Limb (tissue), 2 donors: ENCODE results near the gene CYP1A2.
A peak's percentile ranks its signal among the peaks of the same experiment; 100 is the strongest.
"Not testable (repeated sequence)": the region's sequence is repeated elsewhere in the genome, so short reads cannot be mapped to it uniquely, and the experiment has no call there.

Experiments used
- DNase-seq, 2 donors: peaks; one replicate each; pipeline ENCODE4 v3.0.0-alpha.2; 2016; ENCODE audit errors: extremely low spot score in 2 of 2

CYP1A2 gene

DNA sequence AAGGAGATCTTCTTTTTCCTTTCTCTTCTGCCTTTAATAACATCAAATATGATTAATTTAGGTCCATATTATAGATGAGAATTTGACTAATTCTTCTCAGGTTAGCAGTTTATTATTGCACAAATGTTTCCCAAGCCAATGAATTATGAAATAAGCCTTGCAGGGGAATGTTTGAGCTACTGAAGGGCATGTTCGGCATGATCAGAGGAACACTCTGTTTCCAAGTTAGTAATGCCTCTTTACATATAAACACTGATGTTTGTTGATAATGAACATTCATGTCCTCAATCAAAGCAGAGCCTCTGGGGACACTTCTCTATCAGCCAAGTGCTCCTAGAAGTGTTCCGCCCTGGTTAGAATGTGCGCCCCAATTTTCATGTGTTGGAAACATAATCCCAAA lies 13.3 kb upstream of the CYP1A2 start:
- no peak for DNase-seq

GRCh38 chr15:74738239-74738638 lies 10.4 kb upstream of the CYP1A2 start:
- DNase-seq, result not testable (repeated sequence)

DNA sequence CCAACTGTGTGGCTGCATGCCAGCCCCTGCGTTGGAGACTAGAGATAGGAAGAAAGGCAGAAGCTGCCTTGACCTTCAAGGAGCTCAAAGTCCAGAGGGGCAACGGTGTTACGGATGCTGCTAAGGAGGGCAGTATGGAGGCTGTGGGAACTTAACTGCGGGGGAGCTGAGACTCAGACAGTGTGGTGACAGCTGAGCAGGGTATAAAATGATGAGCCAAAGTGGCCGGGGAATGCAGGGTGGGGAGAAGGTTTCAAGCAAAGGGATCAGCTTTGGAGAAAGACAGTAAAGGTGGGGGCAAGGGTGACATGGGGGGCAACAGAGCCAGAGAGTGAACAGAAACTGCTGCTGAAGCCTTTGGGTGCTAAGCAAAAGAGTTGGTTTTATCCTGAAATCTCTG lies 6.2 kb upstream of the CYP1A2 start:
- DNase-seq, result no peak

GRCh38 chr15:74746389-74746788 lies 2.3 kb upstream of the CYP1A2 start:
- no peak for DNase-seq

DNA sequence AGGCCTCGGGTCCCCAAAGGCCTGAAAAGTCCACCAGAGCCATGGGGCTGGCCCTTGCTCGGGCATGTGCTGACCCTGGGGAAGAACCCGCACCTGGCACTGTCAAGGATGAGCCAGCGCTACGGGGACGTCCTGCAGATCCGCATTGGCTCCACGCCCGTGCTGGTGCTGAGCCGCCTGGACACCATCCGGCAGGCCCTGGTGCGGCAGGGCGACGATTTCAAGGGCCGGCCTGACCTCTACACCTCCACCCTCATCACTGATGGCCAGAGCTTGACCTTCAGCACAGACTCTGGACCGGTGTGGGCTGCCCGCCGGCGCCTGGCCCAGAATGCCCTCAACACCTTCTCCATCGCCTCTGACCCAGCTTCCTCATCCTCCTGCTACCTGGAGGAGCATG lies 1.2 kb downstream of the CYP1A2 start:
- DNase-seq, result no peak

DNA sequence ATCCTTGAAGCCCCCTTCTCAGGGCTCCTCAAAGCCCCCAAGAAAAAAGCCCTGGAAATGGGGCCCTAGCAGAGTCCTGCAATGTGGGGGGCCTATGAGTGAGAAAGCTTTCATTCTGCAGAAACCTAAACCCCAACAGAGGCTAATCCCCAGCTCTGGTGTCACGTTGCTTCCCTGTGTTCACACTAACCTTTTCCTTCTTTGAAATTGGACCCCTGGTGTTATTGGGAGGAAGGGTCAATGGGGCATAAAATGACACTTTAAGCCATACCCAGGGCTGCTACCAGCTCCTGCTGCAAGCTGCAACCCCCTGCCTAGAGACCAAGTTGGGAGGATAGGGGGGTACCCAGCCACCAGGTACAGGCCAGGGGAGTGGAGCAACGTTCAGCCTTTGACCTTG lies 2.1 kb downstream of the CYP1A2 start:
- no peak for DNase-seq

GRCh38 chr15:74752011-74752410 lies 3.4 kb downstream of the CYP1A2 start:
- DNase-seq, result no peak

GRCh38 chr15:74752531-74752930 lies 3.9 kb downstream of the CYP1A2 start:
- DNase-seq, result no peak

DNA sequence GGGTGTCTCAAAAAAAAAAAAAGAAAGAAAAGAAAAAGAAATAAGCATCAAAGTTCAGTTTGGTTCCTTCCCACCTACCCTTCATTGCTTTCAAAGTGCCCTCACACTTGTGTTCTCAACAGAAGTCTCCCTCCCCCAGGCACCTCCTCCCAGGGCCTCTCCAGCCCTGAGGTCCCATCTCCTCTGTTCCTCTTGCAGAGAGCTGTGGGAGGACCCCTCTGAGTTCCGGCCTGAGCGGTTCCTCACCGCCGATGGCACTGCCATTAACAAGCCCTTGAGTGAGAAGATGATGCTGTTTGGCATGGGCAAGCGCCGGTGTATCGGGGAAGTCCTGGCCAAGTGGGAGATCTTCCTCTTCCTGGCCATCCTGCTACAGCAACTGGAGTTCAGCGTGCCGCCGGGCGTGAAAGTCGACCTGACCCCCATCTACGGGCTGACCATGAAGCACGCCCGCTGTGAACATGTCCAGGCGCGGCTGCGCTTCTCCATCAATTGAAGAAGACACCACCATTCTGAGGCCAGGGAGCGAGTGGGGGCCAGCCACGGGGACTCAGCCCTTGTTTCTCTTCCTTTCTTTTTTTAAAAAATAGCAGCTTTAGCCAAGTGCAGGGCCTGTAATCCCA lies 6.1 kb downstream of the CYP1A2 start:
- no peak for DNase-seq

GRCh38 chr15:74758736-74759135 lies 10.1 kb downstream of the CYP1A2 start:
- no peak for DNase-seq

DNA sequence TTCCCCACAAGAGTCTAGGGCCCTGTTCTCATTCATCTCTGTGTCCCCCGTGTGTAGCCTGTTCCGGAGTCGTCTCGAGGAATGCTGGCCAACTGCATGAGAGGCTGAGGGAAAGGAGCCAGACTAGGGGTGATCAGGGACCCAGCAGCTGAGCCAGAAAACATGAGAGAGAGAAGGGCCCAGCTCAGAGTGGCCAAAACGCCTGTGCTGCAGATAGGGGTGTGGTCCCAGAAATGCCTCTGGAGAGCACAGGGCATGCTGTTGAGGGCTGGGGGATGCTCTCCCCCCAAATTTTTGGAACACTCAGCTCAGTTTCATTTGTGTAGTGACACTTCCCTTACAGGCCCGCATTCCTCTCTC lies 14.1 kb downstream of the CYP1A2 start:
- DNase-seq, result no peak

DNA sequence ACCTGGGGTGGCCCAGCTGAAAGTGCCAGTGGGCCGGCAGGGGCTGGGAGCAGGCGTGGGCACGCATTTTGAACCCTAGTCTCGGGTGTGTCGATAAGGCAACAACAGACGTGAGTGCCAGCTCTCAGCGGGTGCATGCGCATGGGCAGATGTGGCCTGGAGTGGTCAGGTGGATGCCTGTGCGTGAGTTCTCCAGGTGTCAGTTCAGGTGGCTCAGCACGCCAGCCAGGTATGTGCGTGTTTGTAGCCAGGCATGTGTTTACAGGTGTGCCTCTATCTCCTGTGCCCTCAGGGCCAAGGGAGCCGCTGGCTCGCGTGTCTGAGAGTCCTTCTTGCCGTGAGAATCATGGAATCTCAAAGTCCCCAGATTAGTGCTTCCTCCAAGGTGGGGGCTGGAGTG lies 14.8 kb downstream of the CYP1A2 start:
- DNase-seq, result no peak

DNA sequence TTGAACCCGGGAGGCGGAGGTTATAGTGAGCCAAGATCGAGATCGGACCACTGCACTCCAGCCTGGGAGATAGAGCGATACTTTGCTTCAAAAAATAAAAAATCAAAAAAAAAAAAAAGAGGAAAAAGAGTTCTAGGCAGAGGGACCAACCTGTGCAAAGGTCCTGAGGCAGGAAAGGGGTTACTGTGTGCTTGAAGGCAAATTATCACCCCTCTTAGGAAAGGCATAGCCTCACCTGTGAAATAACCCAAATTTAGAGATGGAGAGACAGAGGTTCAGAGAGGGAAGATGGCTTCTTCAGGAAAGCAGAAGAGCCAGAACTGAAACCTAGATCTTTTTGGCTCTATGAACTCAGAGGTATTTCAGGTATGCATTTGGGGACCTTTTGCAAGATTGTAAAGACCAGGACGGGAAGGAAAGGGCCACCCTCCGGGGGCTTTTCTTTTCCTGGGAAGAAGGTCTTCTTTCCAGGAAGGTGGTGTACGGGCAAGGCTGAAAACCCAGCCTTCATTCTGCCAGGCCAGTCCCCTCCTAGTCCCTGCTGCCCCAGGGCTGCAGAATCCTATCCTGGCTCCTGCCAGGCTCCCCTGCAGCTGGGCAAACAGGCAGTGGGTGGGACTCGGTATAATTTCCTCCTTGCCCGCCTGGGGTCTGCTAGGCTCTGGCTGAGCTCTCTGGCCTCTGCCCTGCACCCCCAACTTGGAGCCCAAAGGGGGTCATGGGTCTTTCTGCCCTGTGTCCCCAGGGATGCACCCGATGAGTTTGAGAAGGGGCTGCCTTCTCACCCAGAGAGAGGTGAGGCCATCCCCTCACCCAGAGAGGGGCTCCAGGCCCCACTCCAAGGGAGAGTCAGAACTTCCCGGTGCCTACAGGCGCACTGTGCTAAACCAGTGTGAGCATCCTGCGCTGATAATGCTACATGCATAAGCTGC lies 18.8 kb downstream of the CYP1A2 start:
- no peak for DNase-seq

DNA sequence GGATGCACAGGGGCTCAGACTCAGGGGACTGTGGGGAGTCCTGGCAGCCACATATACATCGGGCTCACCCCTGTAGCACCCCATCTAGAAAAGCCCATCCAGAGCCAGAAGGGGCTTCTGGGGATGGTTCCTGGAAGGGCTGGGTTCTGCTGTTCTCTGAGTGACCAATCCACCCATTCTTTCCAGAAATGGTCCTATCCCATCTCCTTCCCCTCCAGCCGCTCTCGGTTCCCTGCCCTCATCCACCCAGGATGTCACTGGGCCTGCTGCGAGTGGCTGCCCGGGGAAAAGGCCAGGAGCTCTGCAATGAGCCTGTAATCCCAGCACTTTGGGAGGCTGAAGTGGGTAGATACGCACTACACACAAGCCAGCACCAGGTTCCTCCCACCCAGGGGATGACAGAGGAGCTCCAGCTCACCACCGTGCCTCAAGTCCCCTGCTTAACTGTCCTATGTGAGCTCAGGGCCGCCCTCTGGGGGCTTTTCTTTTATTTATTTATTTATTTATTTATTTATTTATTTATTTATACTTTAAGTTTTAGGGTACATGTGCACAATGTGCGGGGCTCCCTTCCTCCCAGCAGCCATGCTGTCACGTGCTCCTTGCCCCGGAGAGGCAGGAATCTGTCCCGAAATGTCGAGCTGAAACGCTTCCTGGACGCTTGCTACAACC lies 19.6 kb downstream of the CYP1A2 start:
- DNase-seq, result no peak

DNA sequence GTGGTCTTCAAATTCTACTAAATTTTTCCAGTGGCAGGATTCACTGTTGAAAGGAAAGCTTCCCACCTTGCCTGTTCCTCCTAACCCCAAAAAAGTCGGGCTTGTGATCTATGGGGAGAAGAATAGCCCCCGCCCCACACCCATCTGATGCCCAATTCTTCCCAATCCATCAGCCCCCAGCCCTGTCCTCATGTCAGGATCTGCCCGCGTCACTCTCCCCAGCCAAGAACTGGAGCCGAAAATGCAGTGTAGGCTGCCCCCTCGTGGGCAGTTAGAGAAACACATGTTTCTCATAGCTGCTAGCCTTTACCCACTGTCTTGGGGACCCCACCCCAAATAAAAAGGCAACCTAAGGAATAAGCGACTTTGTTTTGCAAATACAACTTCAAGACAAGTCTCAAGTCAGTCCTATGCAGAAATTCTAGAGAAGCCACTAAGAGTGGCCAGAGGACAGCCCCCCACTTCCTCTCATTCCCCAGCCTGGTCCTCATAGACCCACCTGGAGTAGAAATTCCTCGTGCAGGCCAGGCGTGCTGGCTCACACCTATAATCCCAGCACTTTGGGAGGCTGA lies 20.2 kb downstream of the CYP1A2 start:
- DNase-seq, result peak; percentile 75 to 77

GRCh38 chr15:74769463-74770025 lies 20.9 kb downstream of the CYP1A2 start:
- no peak for DNase-seq

DNA sequence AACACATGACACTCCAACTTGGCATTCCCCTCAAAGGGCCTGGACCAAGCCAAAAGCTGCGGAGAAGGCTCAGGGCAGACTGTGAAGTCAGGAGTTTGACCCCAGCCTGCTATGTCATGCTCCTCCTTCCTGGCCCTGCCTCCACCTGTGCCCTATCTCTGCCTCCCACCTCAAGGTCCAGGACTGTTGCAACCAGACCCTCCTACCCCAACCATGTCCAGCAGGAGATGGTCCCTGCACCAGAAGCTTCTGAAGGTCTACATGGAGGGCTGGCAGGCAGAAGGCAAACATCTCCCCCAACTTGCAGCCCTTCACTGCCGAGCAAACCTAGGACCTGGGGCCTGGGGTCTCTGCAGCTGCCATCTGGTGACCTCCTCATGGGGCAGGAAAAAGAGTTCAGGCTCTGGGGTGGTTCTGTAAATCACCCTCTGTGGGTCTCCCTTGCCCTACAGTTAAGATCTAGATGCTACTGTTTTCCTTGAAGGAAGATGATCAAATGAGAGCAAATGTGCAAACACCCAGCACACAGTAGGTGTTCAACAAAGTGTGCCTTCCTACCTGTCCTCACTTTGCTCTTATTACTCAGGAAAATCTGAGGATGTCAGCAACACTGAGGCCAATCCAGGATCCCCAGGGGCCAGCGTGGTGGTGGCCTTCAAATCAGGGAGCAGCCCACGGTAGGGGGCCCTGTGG lies 21.7 kb downstream of the CYP1A2 start:
- DNase-seq, result no peak

GRCh38 chr15:74773329-74773728 lies 24.7 kb downstream of the CYP1A2 start:
- no peak for DNase-seq

- no peak for DNase-seq
These were observed 25.1 kb downstream of the CYP1A2 start for GRCh38 chr15:74773731-74774252.

- DNase-seq, result no peak
These were observed 26.5 kb downstream of the CYP1A2 start for GRCh38 chr15:74775132-74775562.

GRCh38 chr15:74775894-74776293 lies 27.2 kb downstream of the CYP1A2 start:
- DNase-seq, result no peak
